ENCODE measurements around the gene PAX5.

Gene PAX5

DNA sequence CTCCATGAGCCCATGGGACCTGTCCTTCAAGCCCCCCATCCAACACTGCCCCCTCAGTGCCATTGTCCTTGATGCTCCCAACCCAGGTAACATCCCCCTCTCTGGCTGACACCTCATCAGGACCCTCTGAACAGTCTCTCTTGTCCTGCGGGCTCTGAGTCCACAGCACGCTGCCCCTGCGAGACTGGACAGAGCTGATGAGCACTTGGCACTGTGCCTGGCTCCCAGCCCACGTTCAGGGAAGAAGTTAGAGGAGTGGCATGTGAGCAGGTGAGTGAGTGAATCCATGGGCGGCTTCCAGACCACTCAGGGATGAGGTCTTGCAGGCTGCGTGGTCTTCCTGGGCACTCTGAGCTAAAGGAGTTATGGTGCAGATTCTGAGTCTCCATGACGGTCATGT, 70.7 kb downstream of the PAX5 start:
- H3K4me3 ChIP-seq (ENCODE audit: insufficient read length, low read depth): no peak overlapping the region
- H3K9me3 ChIP-seq (ENCODE audit: insufficient read depth, low read length): no peaks in the 10 kb centered on the region
- H3K36me3 ChIP-seq (ENCODE audit: insufficient read depth, insufficient read length, low read length): no peaks in the 10 kb centered on the region
- TF ChIP-seq SUZ12 (IDR thresholded peaks at IDR 0.05; ENCODE audit: extremely low read depth, insufficient read depth, insufficient read length): no peak
- TF ChIP-seq ZNF274 (IDR thresholded peaks at IDR 0.05; ENCODE audit: low read depth, low read length): no peak
- TF ChIP-seq YY1 (IDR thresholded peaks at IDR 0.05; ENCODE audit: insufficient read depth, insufficient read length): no peak
- H3K9ac ChIP-seq (ENCODE audit: insufficient read length, low read depth): no peak overlapping the region
- no peak for DNase-seq (ENCODE audit: low read depth, low spot score)
- H3K4me1 ChIP-seq (ENCODE audit: insufficient read depth, insufficient read length): peaks cover 14% of the 10 kb centered on the region
- no peaks in the 10 kb centered on the region for H3K27me3 ChIP-seq (ENCODE audit: insufficient read depth, insufficient read length)

DNA sequence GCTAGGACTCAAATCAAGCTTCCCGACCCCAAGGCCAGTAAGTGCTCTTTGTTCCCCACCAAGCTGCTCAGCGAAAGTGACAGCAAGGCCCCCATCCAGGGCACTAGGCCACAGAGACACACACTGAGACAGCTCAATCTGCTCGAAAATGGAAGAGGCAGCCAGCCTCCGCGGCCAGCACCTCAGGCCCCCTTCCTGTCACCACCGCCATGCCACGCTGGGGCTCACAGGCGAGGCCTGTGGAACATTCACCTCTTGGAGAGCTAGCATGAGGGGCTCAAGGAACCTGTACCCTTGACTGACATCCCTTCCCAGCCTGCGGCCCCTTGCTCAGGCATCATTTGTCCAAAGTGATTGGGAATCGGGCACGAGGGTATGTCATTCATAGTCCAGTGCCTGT, 71.4 kb downstream of the PAX5 start:
- Histone ChIP-seq H3K9me3 (ENCODE audit: insufficient read depth, low read length) (no peaks in the 10 kb centered on the region), H3K27me3 (ENCODE audit: insufficient read depth, insufficient read length) (no peaks in the 10 kb centered on the region), H3K4me3 (ENCODE audit: insufficient read length, low read depth) (no peak overlapping the region), H3K9ac (ENCODE audit: insufficient read length, low read depth) (no peak overlapping the region), H3K36me3 (ENCODE audit: insufficient read depth, insufficient read length, low read length) (no peaks in the 10 kb centered on the region), H3K4me1 (ENCODE audit: insufficient read depth, insufficient read length) (peaks cover 14% of the 10 kb centered on the region)
- no peak for TF ChIP-seq YY1 (IDR thresholded peaks at IDR 0.05; ENCODE audit: insufficient read depth, insufficient read length)
- TF ChIP-seq SUZ12 (IDR thresholded peaks at IDR 0.05; ENCODE audit: extremely low read depth, insufficient read depth, insufficient read length): no peak
- no peak for TF ChIP-seq ZNF274 (IDR thresholded peaks at IDR 0.05; ENCODE audit: low read depth, low read length)
- DNase-seq (ENCODE audit: low read depth, low spot score): no peak

DNA sequence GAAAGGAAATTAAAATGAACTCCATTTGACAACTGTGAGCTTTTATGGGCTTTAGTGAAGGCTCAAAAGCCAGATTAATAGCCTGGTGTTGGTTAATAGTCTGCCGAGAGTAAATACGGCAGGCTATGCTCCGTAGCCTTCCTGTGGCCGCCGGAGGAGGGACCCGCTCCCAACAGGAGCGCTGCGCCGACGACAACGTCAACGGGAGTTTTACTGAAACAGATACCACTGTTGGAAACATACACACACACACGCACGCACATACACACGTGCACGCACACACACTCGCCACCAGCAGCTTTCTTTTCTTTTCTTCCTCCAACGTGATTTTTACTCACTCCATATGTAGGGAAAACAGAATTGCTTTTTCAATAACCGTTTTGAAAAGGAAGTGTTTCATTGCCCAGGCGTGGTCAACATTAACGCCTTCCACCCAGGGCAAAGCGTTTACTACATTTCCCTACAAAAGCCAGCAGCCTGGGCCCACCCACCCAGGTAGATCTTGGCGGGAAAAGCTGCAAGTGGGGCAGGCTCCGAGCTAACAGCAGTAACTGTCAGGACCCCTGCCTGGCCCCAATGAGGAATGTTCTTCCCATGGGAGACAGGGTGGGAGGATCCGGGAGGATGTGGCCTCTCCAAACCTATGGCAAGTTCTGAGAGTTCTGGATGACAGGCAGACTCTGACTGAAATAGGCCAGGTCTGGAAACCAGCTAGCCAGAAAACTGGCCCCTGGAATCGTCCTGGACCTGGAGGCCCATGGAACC, 72.3 kb downstream of the PAX5 start:
- no peak overlapping the region for H3K9ac ChIP-seq (ENCODE audit: insufficient read length, low read depth)
- no peaks in the 10 kb centered on the region for H3K27me3 ChIP-seq (ENCODE audit: insufficient read depth, insufficient read length)
- no peaks in the 10 kb centered on the region for H3K9me3 ChIP-seq (ENCODE audit: insufficient read depth, low read length)
- no peak for DNase-seq (ENCODE audit: low read depth, low spot score)
- no peaks in the 10 kb centered on the region for H3K36me3 ChIP-seq (ENCODE audit: insufficient read depth, insufficient read length, low read length)
- TF ChIP-seq YY1 (IDR thresholded peaks at IDR 0.05; ENCODE audit: insufficient read depth, insufficient read length) (no peak), ZNF274 (IDR thresholded peaks at IDR 0.05; ENCODE audit: low read depth, low read length) (no peak), SUZ12 (IDR thresholded peaks at IDR 0.05; ENCODE audit: extremely low read depth, insufficient read depth, insufficient read length) (no peak)
- H3K4me1 ChIP-seq (ENCODE audit: insufficient read depth, insufficient read length): peaks cover 14% of the 10 kb centered on the region
- H3K4me3 ChIP-seq (ENCODE audit: insufficient read length, low read depth): no peak overlapping the region

DNA sequence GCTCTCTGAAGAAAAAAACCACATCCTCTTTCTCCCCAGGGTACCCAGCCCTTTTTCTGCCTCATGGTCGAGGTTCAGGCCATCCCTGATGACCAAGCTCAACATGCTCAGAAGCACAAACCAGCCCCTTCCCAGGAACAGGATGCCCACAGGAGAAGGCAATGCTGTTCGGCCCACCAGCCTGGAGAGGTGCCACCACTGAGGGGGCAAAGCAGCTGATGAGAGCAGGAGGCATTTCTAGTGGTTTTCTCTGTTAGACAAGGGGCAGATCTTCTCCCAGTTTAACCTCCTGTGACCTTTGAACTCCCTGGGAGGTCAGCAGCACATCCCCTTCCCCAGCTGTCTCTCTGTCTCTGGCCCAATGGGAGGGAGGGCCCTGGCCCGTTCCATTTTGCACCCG, 73.0 kb downstream of the PAX5 start:
- TF ChIP-seq ZNF274 (IDR thresholded peaks at IDR 0.05; ENCODE audit: low read depth, low read length): no peak
- Histone ChIP-seq H3K4me1 (ENCODE audit: insufficient read depth, insufficient read length) (peaks cover 14% of the 10 kb centered on the region), H3K27me3 (ENCODE audit: insufficient read depth, insufficient read length) (no peaks in the 10 kb centered on the region), H3K36me3 (ENCODE audit: insufficient read depth, insufficient read length, low read length) (no peaks in the 10 kb centered on the region), H3K4me3 (ENCODE audit: insufficient read length, low read depth) (no peak overlapping the region), H3K9ac (ENCODE audit: insufficient read length, low read depth) (no peak overlapping the region), H3K9me3 (ENCODE audit: insufficient read depth, low read length) (no peaks in the 10 kb centered on the region)
- DNase-seq (ENCODE audit: low read depth, low spot score): no peak

DNA sequence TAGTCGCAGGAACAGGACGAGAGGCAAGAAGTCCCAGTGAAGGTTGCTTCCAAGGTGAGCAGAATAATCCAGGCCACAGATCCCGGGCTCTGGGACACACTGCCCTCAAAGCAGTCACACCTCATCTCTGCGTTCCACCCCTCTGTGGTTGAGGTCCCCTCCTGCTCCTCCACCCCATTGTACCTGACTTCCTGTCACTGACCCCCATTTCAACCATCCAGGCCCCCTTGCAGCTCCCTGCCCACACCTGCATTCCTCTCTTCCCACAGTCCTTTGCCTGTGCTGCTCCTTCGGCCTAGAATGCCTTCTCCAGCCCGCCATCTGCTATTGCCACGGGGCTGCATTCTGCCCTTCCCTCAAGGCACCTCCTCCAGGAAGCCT, 73.5 kb downstream of the PAX5 start:
- no peak for TF ChIP-seq ZNF274 (IDR thresholded peaks at IDR 0.05; ENCODE audit: low read depth, low read length)
- no peak for TF ChIP-seq YY1 (IDR thresholded peaks at IDR 0.05; ENCODE audit: insufficient read depth, insufficient read length)
- no peak for TF ChIP-seq SUZ12 (IDR thresholded peaks at IDR 0.05; ENCODE audit: extremely low read depth, insufficient read depth, insufficient read length)
- H3K9ac ChIP-seq (ENCODE audit: insufficient read length, low read depth): no peak overlapping the region
- H3K9me3 ChIP-seq (ENCODE audit: insufficient read depth, low read length): no peaks in the 10 kb centered on the region
- peaks cover 14% of the 10 kb centered on the region for H3K4me1 ChIP-seq (ENCODE audit: insufficient read depth, insufficient read length)
- no peak for DNase-seq (ENCODE audit: low read depth, low spot score)
- no peaks in the 10 kb centered on the region for H3K27me3 ChIP-seq (ENCODE audit: insufficient read depth, insufficient read length)
- no peak overlapping the region for H3K4me3 ChIP-seq (ENCODE audit: insufficient read length, low read depth)
- no peaks in the 10 kb centered on the region for H3K36me3 ChIP-seq (ENCODE audit: insufficient read depth, insufficient read length, low read length)

DNA sequence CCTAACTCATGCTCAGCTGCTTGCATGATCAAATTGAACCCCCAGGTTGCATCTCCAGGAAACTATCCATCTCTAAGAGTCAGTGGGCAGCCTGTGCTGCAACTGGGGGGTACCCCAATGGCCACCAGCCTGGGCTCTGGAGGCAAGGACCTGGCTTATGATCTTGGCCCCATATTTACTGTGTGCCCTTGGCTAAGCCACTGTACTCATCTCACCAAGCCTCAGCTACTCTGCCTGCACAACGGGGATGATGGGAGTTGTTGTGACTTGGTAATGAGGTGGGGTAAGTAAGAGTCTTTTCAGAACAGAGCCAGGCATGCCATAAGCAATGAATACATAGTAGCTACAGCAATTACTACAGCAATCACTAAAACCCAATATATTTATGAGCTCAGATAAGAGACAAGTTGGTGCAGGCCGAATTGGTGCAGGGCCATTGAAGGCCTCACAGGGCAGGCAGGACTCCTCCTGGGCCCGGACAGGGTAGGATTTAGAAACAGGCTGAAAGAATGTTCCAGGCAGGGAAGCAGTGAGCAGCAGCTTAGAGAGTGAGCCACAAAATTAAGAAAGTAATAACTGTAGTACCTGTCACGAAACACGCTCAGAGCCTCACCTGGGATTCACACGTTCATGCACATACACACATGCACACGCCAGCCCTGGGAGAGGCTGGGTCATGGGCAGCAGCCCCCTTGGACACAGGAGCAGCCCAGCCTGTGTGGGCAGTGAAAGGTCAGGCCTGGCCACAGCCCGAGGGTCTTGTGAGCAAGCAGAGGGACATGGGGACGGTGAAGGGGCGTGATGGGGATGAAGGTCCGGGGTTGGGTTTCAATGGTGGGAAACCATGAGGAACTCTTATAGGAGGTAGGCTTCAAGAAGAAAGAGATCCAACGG, 74.1 kb downstream of the PAX5 start:
- Histone ChIP-seq H3K36me3 (ENCODE audit: insufficient read depth, insufficient read length, low read length) (no peaks in the 10 kb centered on the region), H3K9me3 (ENCODE audit: insufficient read depth, low read length) (no peaks in the 10 kb centered on the region), H3K4me3 (ENCODE audit: insufficient read length, low read depth) (no peak overlapping the region), H3K9ac (ENCODE audit: insufficient read length, low read depth) (no peak overlapping the region), H3K4me1 (ENCODE audit: insufficient read depth, insufficient read length) (peaks cover 9% of the 10 kb centered on the region), H3K27me3 (ENCODE audit: insufficient read depth, insufficient read length) (no peaks in the 10 kb centered on the region)
- TF ChIP-seq SUZ12 (IDR thresholded peaks at IDR 0.05; ENCODE audit: extremely low read depth, insufficient read depth, insufficient read length): no peak
- TF ChIP-seq ZNF274 (IDR thresholded peaks at IDR 0.05; ENCODE audit: low read depth, low read length): no peak
- no peak for TF ChIP-seq YY1 (IDR thresholded peaks at IDR 0.05; ENCODE audit: insufficient read depth, insufficient read length)
- no peak for DNase-seq (ENCODE audit: low read depth, low spot score)

DNA sequence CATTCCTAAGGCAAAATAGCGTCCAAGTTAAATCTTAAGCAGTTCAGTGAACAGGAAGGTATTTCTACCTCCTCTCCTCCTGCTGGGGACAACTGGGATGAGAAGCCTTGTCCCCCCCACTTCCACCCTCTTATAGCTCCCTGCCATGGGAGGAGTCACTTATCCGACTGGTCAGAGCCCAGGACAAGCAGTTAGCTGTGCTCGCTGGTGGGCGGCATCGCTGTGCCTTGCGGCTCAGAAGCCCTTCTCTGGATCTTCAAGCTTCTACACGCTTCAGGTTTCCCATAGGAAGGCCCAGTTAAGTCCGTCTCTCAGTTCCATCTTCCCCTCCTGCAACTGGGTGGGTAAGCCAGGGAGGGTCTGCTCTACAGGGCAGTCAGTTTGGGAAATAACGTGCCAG, 77.2 kb downstream of the PAX5 start:
- no peaks in the 10 kb centered on the region for H3K27me3 ChIP-seq (ENCODE audit: insufficient read depth, insufficient read length)
- H3K4me3 ChIP-seq (ENCODE audit: insufficient read length, low read depth): no peak overlapping the region
- no peaks in the 10 kb centered on the region for H3K9me3 ChIP-seq (ENCODE audit: insufficient read depth, low read length)
- peaks cover 3% of the 10 kb centered on the region for H3K4me1 ChIP-seq (ENCODE audit: insufficient read depth, insufficient read length)
- H3K36me3 ChIP-seq (ENCODE audit: insufficient read depth, insufficient read length, low read length): no peaks in the 10 kb centered on the region
- no peak for DNase-seq (ENCODE audit: low read depth, low spot score)
- H3K9ac ChIP-seq (ENCODE audit: insufficient read length, low read depth): no peak overlapping the region
- TF ChIP-seq YY1 (IDR thresholded peaks at IDR 0.05; ENCODE audit: insufficient read depth, insufficient read length) (no peak), ZNF274 (IDR thresholded peaks at IDR 0.05; ENCODE audit: low read depth, low read length) (no peak)

Measured in NT2/D1 (cell line).